H9 (cell line): ENCODE results near the gene NBDY. TPM values are rescaled to one million over a fixed set of nuclear protein-coding genes. Genes with fewer than 3 reads are reported as not detected.
A peak's percentile ranks its signal among the peaks of the same experiment; 100 is the strongest.

Experiments used
- DNase-seq: peaks from one replicate; pipeline ENCODE4 v3.0.0-alpha.2; 2017
- H2AFZ ChIP-seq: one replicate; pipeline ENCODE4 v1.6.1; 2013; ENCODE audit warnings: mild to moderate bottlenecking, low read length, control low read depth, moderate library complexity
- H2AK5ac ChIP-seq: 2 replicates; pipeline ENCODE4 v1.6.1; 2013; ENCODE audit warnings: low read length, control low read depth, mixed read lengths; ENCODE audit not compliant: insufficient read length
- H2BK120ac ChIP-seq: one replicate; pipeline ENCODE4 v1.6.1; 2013; ENCODE audit warnings: low read depth, mild to moderate bottlenecking, low read length, control low read depth, inconsistent platforms; ENCODE audit not compliant: poor library complexity, severe bottlenecking
- H2BK12ac ChIP-seq: 2 replicates; pipeline ENCODE4 v1.6.1; 2013; ENCODE audit warnings: low read length, control low read depth, mixed read lengths, low read depth; ENCODE audit not compliant: insufficient read length
- H2BK15ac ChIP-seq: 2 replicates; pipeline ENCODE4 v1.6.1; 2013; ENCODE audit warnings: low read depth, low read length, control low read depth
- H2BK20ac ChIP-seq: one replicate; pipeline ENCODE4 v1.6.1; 2013; ENCODE audit warnings: low read depth, mild to moderate bottlenecking, low read length, control low read depth, inconsistent platforms; ENCODE audit not compliant: poor library complexity, severe bottlenecking
- H2BK5ac ChIP-seq: 2 replicates; pipeline ENCODE4 v1.6.1; 2013; ENCODE audit warnings: low read length, control low read depth, mixed read lengths; ENCODE audit not compliant: insufficient read length
- H3K14ac ChIP-seq: 2 replicates; pipeline ENCODE4 v1.6.1; 2013; ENCODE audit warnings: low read length, control low read depth; ENCODE audit not compliant: insufficient read depth
- H3K18ac ChIP-seq: 2 replicates; pipeline ENCODE4 v1.6.1; 2013; ENCODE audit warnings: low read depth, mild to moderate bottlenecking, mixed read lengths, low read length, control low read depth; ENCODE audit not compliant: insufficient read length
- H3K23ac ChIP-seq: 2 replicates; pipeline ENCODE4 v1.6.1; 2013; ENCODE audit warnings: low read length, control low read depth, mixed read lengths, low read depth; ENCODE audit not compliant: insufficient read length
- H3K23me2 ChIP-seq: 2 replicates; pipeline ENCODE4 v1.6.1; 2013; ENCODE audit warnings: low read depth, mild to moderate bottlenecking, mixed read lengths, low read length, control low read depth; ENCODE audit not compliant: insufficient read length, poor library complexity, severe bottlenecking
- H3K27ac ChIP-seq: 2 replicates; pipeline ENCODE4 v1.5.1; 2013; ENCODE audit warnings: low read length, control low read depth, mixed read lengths, low read depth; ENCODE audit not compliant: insufficient read length
- H3K27me3 ChIP-seq: 2 replicates; pipeline ENCODE4 v1.6.1; 2013; ENCODE audit warnings: low read length, control low read depth, inconsistent platforms; ENCODE audit not compliant: insufficient read depth
- H3K4ac ChIP-seq: 2 replicates; pipeline ENCODE4 v1.6.1; 2013; ENCODE audit warnings: low read depth, mild to moderate bottlenecking, control low read depth, inconsistent platforms, low read length, moderate library complexity
- H3K4me1 ChIP-seq: 2 replicates; pipeline ENCODE4 v1.6.1; 2013; ENCODE audit warnings: low read length, control low read depth, inconsistent platforms; ENCODE audit not compliant: insufficient read depth
- H3K4me2 ChIP-seq: 2 replicates; pipeline ENCODE4 v1.6.1; 2013; ENCODE audit warnings: low read length, control low read depth, mixed read lengths; ENCODE audit not compliant: insufficient read length, insufficient read depth
- H3K56ac ChIP-seq: 2 replicates; pipeline ENCODE4 v1.6.1; 2013; ENCODE audit warnings: low read depth, mild to moderate bottlenecking, mixed read lengths, low read length, control low read depth; ENCODE audit not compliant: insufficient read length
- H3K79me1 ChIP-seq: 2 replicates; pipeline ENCODE4 v1.6.1; 2013; ENCODE audit warnings: low read depth, mild to moderate bottlenecking, moderate library complexity, low read length, control low read depth, inconsistent platforms; ENCODE audit not compliant: insufficient read depth, poor library complexity, severe bottlenecking
- H3K79me2 ChIP-seq: 2 replicates; pipeline ENCODE4 v1.6.1; 2013; ENCODE audit warnings: low read length, control low read depth, inconsistent platforms; ENCODE audit not compliant: insufficient read depth
- H3K9ac ChIP-seq: 2 replicates; pipeline ENCODE4 v1.6.1; 2013; ENCODE audit warnings: low read length, control low read depth, mixed read lengths; ENCODE audit not compliant: insufficient read length; ENCODE audit errors: extremely low read depth
- H3K9me3 ChIP-seq: one replicate; pipeline ENCODE4 v1.6.1; 2013; ENCODE audit warnings: low read depth, low read length, inconsistent platforms; ENCODE audit not compliant: control insufficient read depth
- H3T11ph ChIP-seq: one replicate; pipeline ENCODE4 v1.6.1; 2013; ENCODE audit warnings: mild to moderate bottlenecking, low read length, control low read depth, inconsistent platforms
- H4K20me1 ChIP-seq: one replicate; pipeline ENCODE4 v1.6.1; 2013; ENCODE audit not compliant: control insufficient read depth, insufficient read length, insufficient read depth
- H4K5ac ChIP-seq: 2 replicates; pipeline ENCODE4 v1.6.1; 2013; ENCODE audit warnings: low read depth, mild to moderate bottlenecking, mixed read lengths, low read length, control low read depth; ENCODE audit not compliant: insufficient read length
- H4K8ac ChIP-seq: replicated peaks from 2 replicates; pipeline ENCODE4 v1.6.1; 2013; ENCODE audit warnings: low read length, control low read depth, mixed read lengths, low read depth; ENCODE audit not compliant: insufficient read length
- H4K91ac ChIP-seq: 2 replicates; pipeline ENCODE4 v1.6.1; 2013; ENCODE audit warnings: low read depth, mild to moderate bottlenecking, moderate library complexity, mixed read lengths, low read length, control low read depth; ENCODE audit not compliant: insufficient read length
- H3K27ac Mint-ChIP-seq, 3 experiments: 2 replicates in 2 of 3; 3 replicates in 1 of 3; pipeline ENCODE4 v1.8.0; 2020 to 2021; ENCODE audit warnings: mixed read lengths in 3 of 3, mild to moderate bottlenecking in 1 of 3, moderate library complexity in 1 of 3
- H3K27me3 Mint-ChIP-seq: 2 replicates; pipeline ENCODE4 v1.8.0; 2021; ENCODE audit warnings: low read depth, mild to moderate bottlenecking, moderate library complexity, mixed read lengths
- H3K36me3 Mint-ChIP-seq, 3 experiments: 2 replicates in 2 of 3; 3 replicates in 1 of 3; pipeline ENCODE4 v1.8.0; 2020 to 2021; ENCODE audit warnings: low read depth in 3 of 3, mixed read lengths in 3 of 3; ENCODE audit not compliant: insufficient read depth in 1 of 3
- H3K4me1 Mint-ChIP-seq, 2 experiments: 2 replicates each; pipeline ENCODE4 v1.8.0; 2020; ENCODE audit warnings: mixed read lengths in 2 of 2
- H3K4me3 Mint-ChIP-seq, 2 experiments: 2 replicates in 1 of 2; 3 replicates in 1 of 2; pipeline ENCODE4 v1.8.0; 2020 to 2021; ENCODE audit warnings: mild to moderate bottlenecking in 2 of 2, mixed read lengths in 2 of 2, moderate library complexity in 1 of 2
- H3K9me3 Mint-ChIP-seq, 2 experiments: 2 replicates in 1 of 2; 3 replicates in 1 of 2; pipeline ENCODE4 v1.8.0; 2020; ENCODE audit warnings: mild to moderate bottlenecking in 2 of 2, mixed read lengths in 2 of 2, moderate library complexity in 1 of 2
- WGBS: extraction: QIAGEN DNeasy Blood & Tissue Kit; methylation state at CpG from one replicate; pipeline ENCODE4 v1.1.7; 2013; ENCODE audit warnings: missing lambda C conversion rate, low lambda C conversion rate, mixed read lengths; ENCODE audit not compliant: insufficient read length; ENCODE audit errors: extremely low coverage; 5-methylcytosine and 5-hydroxymethylcytosine counted together
- total RNA-seq: library from RNA; stranded (reverse); gene quantifications from 2 replicates; pipeline ENCODE4 v1.2.1, GENCODE V29; 2021
- TF ChIP-seq, protein P1 (sequence below): fragments of 200-600 bp; sonication (generic); conservative IDR thresholded peaks from 3 replicates; pipeline ENCODE4 v1.8.0; 2021; ENCODE audit warnings: antibody characterized with exemption, mild to moderate bottlenecking

The NBDY gene
- total RNA-seq, 1 experiment from 2014 or later, result 62.5 TPM

DNA sequence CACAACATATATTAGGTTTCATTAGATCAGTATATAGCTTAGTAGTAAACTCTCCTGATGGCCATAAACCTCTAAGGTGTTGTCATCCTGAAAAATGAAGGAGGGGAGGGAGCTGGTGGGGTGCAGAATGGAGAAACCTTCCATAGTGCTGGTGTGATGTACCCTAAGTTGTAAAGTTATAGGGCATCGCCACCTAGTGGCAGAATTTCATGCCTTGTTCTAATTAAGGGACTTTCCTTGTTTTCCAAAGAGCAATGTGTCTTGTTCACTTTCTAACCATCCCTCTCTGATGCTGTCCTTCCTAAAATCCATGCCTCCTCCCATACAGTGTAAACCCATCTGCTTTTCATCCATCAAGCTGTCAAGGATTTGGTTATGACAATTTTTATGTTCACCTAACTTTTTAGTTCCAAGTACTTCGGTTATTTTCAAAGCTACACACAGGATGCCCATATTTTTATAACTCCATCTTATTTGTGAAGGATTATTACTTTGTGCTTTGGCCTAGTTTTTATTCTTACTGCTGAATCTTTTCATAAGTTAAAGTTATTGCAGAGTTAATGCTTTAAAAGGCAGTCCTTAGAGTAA, 4.5 kb downstream of the NBDY start:
- H3K27ac ChIP-seq, result no peak overlapping the region
- H3K36me3 Mint-ChIP-seq, result peaks cover 26 to 35% (median 32%) of the 10 kb centered on the region in 3 experiments; a peak in 6 of 7 replicates
- H3K9me3 Mint-ChIP-seq, result peaks cover 47% of the 10 kb centered on the region in 2 experiments
- no peak overlapping the region for H2BK120ac ChIP-seq
- H3K4me2 ChIP-seq, result no peak overlapping the region
- no peak overlapping the region for H2AFZ ChIP-seq
- H3K4me1 Mint-ChIP-seq, result peaks cover 0 to 4% of the 10 kb centered on the region in 2 experiments; a peak in 1 of 4 replicates
- TF ChIP-seq, protein P1, sequence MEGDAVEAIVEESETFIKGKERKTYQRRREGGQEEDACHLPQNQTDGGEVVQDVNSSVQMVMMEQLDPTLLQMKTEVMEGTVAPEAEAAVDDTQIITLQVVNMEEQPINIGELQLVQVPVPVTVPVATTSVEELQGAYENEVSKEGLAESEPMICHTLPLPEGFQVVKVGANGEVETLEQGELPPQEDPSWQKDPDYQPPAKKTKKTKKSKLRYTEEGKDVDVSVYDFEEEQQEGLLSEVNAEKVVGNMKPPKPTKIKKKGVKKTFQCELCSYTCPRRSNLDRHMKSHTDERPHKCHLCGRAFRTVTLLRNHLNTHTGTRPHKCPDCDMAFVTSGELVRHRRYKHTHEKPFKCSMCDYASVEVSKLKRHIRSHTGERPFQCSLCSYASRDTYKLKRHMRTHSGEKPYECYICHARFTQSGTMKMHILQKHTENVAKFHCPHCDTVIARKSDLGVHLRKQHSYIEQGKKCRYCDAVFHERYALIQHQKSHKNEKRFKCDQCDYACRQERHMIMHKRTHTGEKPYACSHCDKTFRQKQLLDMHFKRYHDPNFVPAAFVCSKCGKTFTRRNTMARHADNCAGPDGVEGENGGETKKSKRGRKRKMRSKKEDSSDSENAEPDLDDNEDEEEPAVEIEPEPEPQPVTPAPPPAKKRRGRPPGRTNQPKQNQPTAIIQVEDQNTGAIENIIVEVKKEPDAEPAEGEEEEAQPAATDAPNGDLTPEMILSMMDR, result peak; percentile 72
- H3K27me3 Mint-ChIP-seq, result no peaks in the 10 kb centered on the region
- WGBS, result no CpG with 5 or more reads among the region's 2 CpGs
- no peak overlapping the region for H4K8ac ChIP-seq
- no peak overlapping the region for H2BK15ac ChIP-seq
- no peak overlapping the region for H3K4ac ChIP-seq
- no peak overlapping the region for H2BK5ac ChIP-seq
- H4K20me1 ChIP-seq, result no peaks in the 10 kb centered on the region
- DNase-seq, result no peak
- no peak overlapping the region for H2BK20ac ChIP-seq
- no peaks in the 10 kb centered on the region for H3K4me1 ChIP-seq
- no peak overlapping the region for H2BK12ac ChIP-seq
- no peak overlapping the region for H3K18ac ChIP-seq
- H3K56ac ChIP-seq, result no peak overlapping the region
- no peaks in the 10 kb centered on the region for H3K79me1 ChIP-seq
- no peak overlapping the region for H2AK5ac ChIP-seq
- peaks cover 2% of the 10 kb centered on the region for H3K23me2 ChIP-seq
- no peak overlapping the region for H3K14ac ChIP-seq
- H3K27ac Mint-ChIP-seq, result no peak overlapping the region
- no peak overlapping the region for H3T11ph ChIP-seq
- no peak overlapping the region for H4K91ac ChIP-seq
- H3K4me3 Mint-ChIP-seq, result no peak overlapping the region; a peak in 1 of 5 replicates
- no peak overlapping the region for H3K23ac ChIP-seq
- no peak overlapping the region for H3K9ac ChIP-seq
- H3K9me3 ChIP-seq, result no peaks in the 10 kb centered on the region
- no peaks in the 10 kb centered on the region for H3K27me3 ChIP-seq
- H4K5ac ChIP-seq, result no peak overlapping the region
- H3K79me2 ChIP-seq, result peaks cover 6% of the 10 kb centered on the region; the same call in 1 of the 2 replicates
